WERI-Rb-1 (cell line): ENCODE results near the gene EYA4.
A peak's percentile ranks its signal among the peaks of the same experiment; 100 is the strongest.

ENCODE experiments used
- DNase-seq: peaks from one replicate; pipeline ENCODE4 v3.0.0-alpha.2; 2020
- H3K27ac ChIP-seq: fragments of 250-450 bp; sonication (Bioruptor Pico); 2 replicates; pipeline ENCODE4 v1.5.1; 2020; ENCODE audit warnings: mild to moderate bottlenecking, moderate library complexity
- H3K27me3 ChIP-seq: fragments of 250-450 bp; sonication (Bioruptor Pico); 2 replicates; pipeline ENCODE4 v1.5.1; 2021; ENCODE audit warnings: mild to moderate bottlenecking, low read depth, moderate library complexity; ENCODE audit not compliant: insufficient read depth, severe bottlenecking
- H3K36me3 ChIP-seq: fragments of 250-450 bp; sonication (Bioruptor Pico); 2 replicates; pipeline ENCODE4 v1.5.1; 2020; ENCODE audit warnings: mild to moderate bottlenecking, moderate library complexity
- H3K4me3 ChIP-seq: 2 replicates; pipeline ENCODE4 v1.5.1; 2011; ENCODE audit warnings: low read depth, mild to moderate bottlenecking, control low read depth, low read length
- H3K9me3 ChIP-seq: fragments of 250-450 bp; sonication (Bioruptor Pico); 2 replicates; pipeline ENCODE4 v1.5.1; 2021; ENCODE audit warnings: mild to moderate bottlenecking, moderate library complexity; ENCODE audit not compliant: severe bottlenecking
- CTCF ChIP-seq: IDR thresholded peaks from 2 replicates; pipeline ENCODE4 v1.5.1; 2011; ENCODE audit warnings: low read depth, mild to moderate bottlenecking, control low read depth, inconsistent platforms, low read length

EYA4 gene

GRCh38 chr6:133504158-133504557, 263.0 kb downstream of the EYA4 start:
- Histone ChIP-seq H3K36me3 (no peaks in the 10 kb centered on the region), H3K27me3 (peaks cover 21% of the 10 kb centered on the region), H3K4me3 (no peak overlapping the region), H3K9me3 (no peaks in the 10 kb centered on the region), H3K27ac (no peak overlapping the region)
- no peak for DNase-seq
- TF ChIP-seq CTCF: no peak

- no peak for DNase-seq
- H3K4me3 ChIP-seq: no peak overlapping the region
- no peaks in the 10 kb centered on the region for H3K9me3 ChIP-seq
- H3K27ac ChIP-seq: no peak overlapping the region
- TF ChIP-seq CTCF: no peak
- peaks cover 19% of the 10 kb centered on the region for H3K27me3 ChIP-seq
- no peaks in the 10 kb centered on the region for H3K36me3 ChIP-seq
Observed at GRCh38 chr6:133504761-133505160, 263.6 kb downstream of the EYA4 start.

- TF ChIP-seq CTCF: no peak
- Histone ChIP-seq H3K36me3 (no peaks in the 10 kb centered on the region), H3K27ac (no peak overlapping the region), H3K9me3 (no peaks in the 10 kb centered on the region), H3K4me3 (no peak overlapping the region), H3K27me3 (peaks cover 19% of the 10 kb centered on the region)
- no peak for DNase-seq
Observed at GRCh38 chr6:133505681-133506080, 264.5 kb downstream of the EYA4 start.

- TF ChIP-seq CTCF: peak; percentile 62
- Histone ChIP-seq H3K27me3 (peaks cover 5% of the 10 kb centered on the region), H3K36me3 (no peaks in the 10 kb centered on the region), H3K4me3 (no peak overlapping the region), H3K9me3 (no peaks in the 10 kb centered on the region), H3K27ac (no peak overlapping the region)
- peak; percentile 22 for DNase-seq
Observed at GRCh38 chr6:133512410-133513016, 271.4 kb downstream of the EYA4 start.

- no peak for TF ChIP-seq CTCF
- H3K27ac ChIP-seq: no peak overlapping the region
- no peaks in the 10 kb centered on the region for H3K9me3 ChIP-seq
- DNase-seq: no peak
- peaks cover 34% of the 10 kb centered on the region for H3K27me3 ChIP-seq
- no peak overlapping the region for H3K4me3 ChIP-seq
- H3K36me3 ChIP-seq: no peaks in the 10 kb centered on the region
Observed at GRCh38 chr6:133523816-133524215, 282.7 kb downstream of the EYA4 start.

GRCh38 chr6:133526436-133526835, 285.3 kb downstream of the EYA4 start:
- no peak overlapping the region for H3K27ac ChIP-seq
- no peak for TF ChIP-seq CTCF
- peaks cover 43% of the 10 kb centered on the region for H3K27me3 ChIP-seq
- no peaks in the 10 kb centered on the region for H3K9me3 ChIP-seq
- no peaks in the 10 kb centered on the region for H3K36me3 ChIP-seq
- no peak for DNase-seq
- no peak overlapping the region for H3K4me3 ChIP-seq
